Liver (tissue), 3 donors: ENCODE data around the gene ACTR3C.
"Not testable (repeated sequence)": the region's sequence is repeated elsewhere in the genome, so short reads cannot be mapped to it uniquely, and the experiment has no call there.

ENCODE experiments used
- ATF3 ChIP-seq: IDR thresholded peaks from 2 replicates; pipeline ENCODE4 v1.6.1; 2016; ENCODE audit warnings: antibody characterized with exemption
- CTCF ChIP-seq: fragments of 150-350 bp; IDR thresholded peaks from 2 replicates; pipeline ENCODE4 v1.5.1; 2017; ENCODE audit warnings: improper control_type of control experiment, low read depth, low read length; ENCODE audit not compliant: missing input control
- EGR1 ChIP-seq, 2 donors: IDR thresholded peaks; 2 replicates each; pipeline ENCODE4 v1.6.1; 2016 to 2018; ENCODE audit warnings: antibody characterized with exemption in 2 of 2, low read depth in 2 of 2
- GABPA ChIP-seq, 2 donors: IDR thresholded peaks in 1 of 2; conservative IDR thresholded peaks in 1 of 2; 2 replicates each; pipeline ENCODE4 v1.6.1; 2016; ENCODE audit warnings: antibody characterized with exemption in 2 of 2, mild to moderate bottlenecking in 1 of 2, moderate library complexity in 1 of 2
- JUND ChIP-seq, 2 donors: IDR thresholded peaks; 2 replicates each; pipeline ENCODE4 v1.6.1; 2016; ENCODE audit warnings: antibody characterized with exemption in 2 of 2
- MAX ChIP-seq: IDR thresholded peaks from 2 replicates; pipeline ENCODE4 v1.6.1; 2016; ENCODE audit warnings: antibody characterized with exemption
- RAD21 ChIP-seq, 2 donors: IDR thresholded peaks; 2 replicates each; pipeline ENCODE4 v1.6.1; 2016; ENCODE audit warnings: antibody characterized with exemption in 2 of 2, mild to moderate bottlenecking in 2 of 2
- REST ChIP-seq: IDR thresholded peaks from 2 replicates; pipeline ENCODE4 v1.6.1; 2016; ENCODE audit warnings: antibody characterized with exemption, mild to moderate bottlenecking
- RXRA ChIP-seq, 2 donors: IDR thresholded peaks; 2 replicates each; pipeline ENCODE4 v1.6.1; 2017 to 2018; ENCODE audit warnings: antibody characterized with exemption in 2 of 2, mild to moderate bottlenecking in 1 of 2
- SP1 ChIP-seq: IDR thresholded peaks from 2 replicates; pipeline ENCODE4 v1.6.1; 2018; ENCODE audit warnings: antibody characterized with exemption, mild to moderate bottlenecking
- TAF1 ChIP-seq: conservative IDR thresholded peaks from 2 replicates; pipeline ENCODE4 v1.6.1; 2016; ENCODE audit warnings: antibody characterized with exemption, mild to moderate bottlenecking
- YY1 ChIP-seq: IDR thresholded peaks from 2 replicates; pipeline ENCODE4 v1.6.1; 2016; ENCODE audit warnings: antibody characterized with exemption, mild to moderate bottlenecking
- ZBTB33 ChIP-seq: IDR thresholded peaks from 2 replicates; pipeline ENCODE4 v1.6.1; 2016; ENCODE audit warnings: antibody characterized with exemption
- donor health status: healthy.
- donor health status: healthy.

GRCh38 chr7:150295614-150296013 lies 27.7 kb downstream of the ACTR3C start:
- not testable (repeated sequence) for TF ChIP-seq TAF1; CTCF; SP1; RAD21 (IDR thresholded peaks at IDR 0.05); YY1; REST; ZBTB33; JUND (IDR thresholded peaks at IDR 0.05); EGR1 (IDR thresholded peaks at IDR 0.05; ENCODE audit: low read depth in 2 of 2); MAX; RXRA (IDR thresholded peaks at IDR 0.05); GABPA (IDR thresholded peaks at IDR 0.05 in 1 of 2, conservative IDR thresholded peaks at IDR 0.05 in 1 of 2); ATF3
